Glutamatergic neuron (in vitro differentiated cells): ENCODE results near the gene TGM2. TPM values are rescaled to one million over a fixed set of nuclear protein-coding genes. Genes with fewer than 3 reads are reported as not detected.

Source experiments
- DNase-seq: peaks from one replicate; pipeline ENCODE4 v3.0.0; 2022
- H3K27ac Mint-ChIP-seq: one replicate; pipeline ENCODE4 v1.8.0; 2020; ENCODE audit warnings: mild to moderate bottlenecking, mixed read lengths, inconsistent platforms; ENCODE audit not compliant: unreplicated experiment
- H3K27me3 Mint-ChIP-seq: one replicate; pipeline ENCODE4 v1.8.0; 2020; ENCODE audit warnings: mild to moderate bottlenecking, moderate library complexity, mixed read lengths, inconsistent platforms; ENCODE audit not compliant: unreplicated experiment
- H3K36me3 Mint-ChIP-seq: one replicate; pipeline ENCODE4 v1.8.0; 2020; ENCODE audit warnings: mild to moderate bottlenecking, mixed read lengths, inconsistent platforms; ENCODE audit not compliant: unreplicated experiment
- H3K4me1 Mint-ChIP-seq: one replicate; pipeline ENCODE4 v1.8.0; 2020; ENCODE audit warnings: mild to moderate bottlenecking, low read depth, mixed read lengths, inconsistent platforms; ENCODE audit not compliant: unreplicated experiment
- H3K4me3 Mint-ChIP-seq: one replicate; pipeline ENCODE4 v1.8.0; 2020; ENCODE audit warnings: mild to moderate bottlenecking, mixed read lengths, inconsistent platforms; ENCODE audit not compliant: unreplicated experiment
- H3K9me3 Mint-ChIP-seq: one replicate; pipeline ENCODE4 v1.8.0; 2020; ENCODE audit warnings: mild to moderate bottlenecking, moderate library complexity, mixed read lengths, inconsistent platforms; ENCODE audit not compliant: unreplicated experiment
- total RNA-seq: library from RNA; stranded (reverse); fragmentation: NEBNext Ultra II Directional; extraction: Animal tissue kit (Norgen Biotek cat#: 25700); gene quantifications from one replicate; pipeline ENCODE4 v1.2.1, GENCODE V29; 2021; ENCODE audit not compliant: unreplicated experiment
- TF ChIP-seq, protein P1 (sequence below): fragments of 200-600 bp; sonication (generic); IDR thresholded peaks from one replicate; pipeline ENCODE4 v1.5.0; 2021; ENCODE audit not compliant: partially characterized antibody, unreplicated experiment

The TGM2 gene
- total RNA-seq, 1 donor from 2014 or later: not detected

DNA sequence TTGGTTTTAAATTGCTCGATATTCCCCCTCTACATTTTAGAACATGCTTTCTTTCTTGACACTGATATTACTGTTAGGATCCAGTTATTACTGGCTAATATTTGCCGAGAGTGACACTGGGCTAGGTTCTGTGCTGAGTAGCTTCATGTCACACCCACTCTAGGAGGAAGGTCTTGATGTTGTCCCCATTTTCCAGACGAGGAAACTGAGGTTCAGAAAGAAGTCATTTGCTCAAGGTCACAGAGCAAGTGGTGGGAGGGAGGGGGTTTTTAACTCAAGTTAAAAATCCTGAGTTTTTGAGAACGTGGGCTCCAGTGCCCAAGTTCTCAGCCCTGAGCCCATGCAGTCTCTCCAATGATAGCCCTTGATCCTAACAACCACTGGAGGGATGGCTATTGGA, 18.9 kb downstream of the TGM2 start:
- Mint-ChIP-seq H3K4me3 (peak overlapping the region; percentile 62), H3K27me3 (peaks cover 2% of the 10 kb centered on the region), H3K9me3 (no peaks in the 10 kb centered on the region), H3K27ac (no peak overlapping the region), H3K4me1 (peaks cover 9% of the 10 kb centered on the region), H3K36me3 (no peaks in the 10 kb centered on the region)
- no peak for DNase-seq
- TF ChIP-seq, protein P1, sequence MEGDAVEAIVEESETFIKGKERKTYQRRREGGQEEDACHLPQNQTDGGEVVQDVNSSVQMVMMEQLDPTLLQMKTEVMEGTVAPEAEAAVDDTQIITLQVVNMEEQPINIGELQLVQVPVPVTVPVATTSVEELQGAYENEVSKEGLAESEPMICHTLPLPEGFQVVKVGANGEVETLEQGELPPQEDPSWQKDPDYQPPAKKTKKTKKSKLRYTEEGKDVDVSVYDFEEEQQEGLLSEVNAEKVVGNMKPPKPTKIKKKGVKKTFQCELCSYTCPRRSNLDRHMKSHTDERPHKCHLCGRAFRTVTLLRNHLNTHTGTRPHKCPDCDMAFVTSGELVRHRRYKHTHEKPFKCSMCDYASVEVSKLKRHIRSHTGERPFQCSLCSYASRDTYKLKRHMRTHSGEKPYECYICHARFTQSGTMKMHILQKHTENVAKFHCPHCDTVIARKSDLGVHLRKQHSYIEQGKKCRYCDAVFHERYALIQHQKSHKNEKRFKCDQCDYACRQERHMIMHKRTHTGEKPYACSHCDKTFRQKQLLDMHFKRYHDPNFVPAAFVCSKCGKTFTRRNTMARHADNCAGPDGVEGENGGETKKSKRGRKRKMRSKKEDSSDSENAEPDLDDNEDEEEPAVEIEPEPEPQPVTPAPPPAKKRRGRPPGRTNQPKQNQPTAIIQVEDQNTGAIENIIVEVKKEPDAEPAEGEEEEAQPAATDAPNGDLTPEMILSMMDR: no peak

DNA sequence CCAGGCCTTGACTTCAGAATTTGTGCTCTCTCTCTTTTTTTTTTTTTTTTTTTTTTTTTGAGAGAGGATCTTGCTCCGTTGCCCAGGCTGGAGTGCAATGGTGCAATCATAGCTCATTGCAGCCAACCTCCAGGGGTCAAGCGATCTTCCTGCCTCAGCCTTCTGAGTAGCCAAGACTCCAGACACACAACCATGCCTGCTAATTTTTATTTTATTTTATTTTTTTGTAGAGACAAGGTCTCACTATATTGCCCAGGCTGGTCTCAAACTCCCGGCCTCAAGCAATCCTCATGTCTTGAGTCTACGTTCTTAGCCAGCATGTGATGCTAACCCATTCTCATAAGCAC, 19.4 kb downstream of the TGM2 start:
- H3K36me3 Mint-ChIP-seq: no peaks in the 10 kb centered on the region
- H3K9me3 Mint-ChIP-seq: no peaks in the 10 kb centered on the region
- H3K27me3 Mint-ChIP-seq: peaks cover 2% of the 10 kb centered on the region
- TF ChIP-seq, protein P1: no peak
- no peak overlapping the region for H3K4me3 Mint-ChIP-seq
- H3K4me1 Mint-ChIP-seq: peaks cover 9% of the 10 kb centered on the region
- H3K27ac Mint-ChIP-seq: no peak overlapping the region
- no peak for DNase-seq

DNA sequence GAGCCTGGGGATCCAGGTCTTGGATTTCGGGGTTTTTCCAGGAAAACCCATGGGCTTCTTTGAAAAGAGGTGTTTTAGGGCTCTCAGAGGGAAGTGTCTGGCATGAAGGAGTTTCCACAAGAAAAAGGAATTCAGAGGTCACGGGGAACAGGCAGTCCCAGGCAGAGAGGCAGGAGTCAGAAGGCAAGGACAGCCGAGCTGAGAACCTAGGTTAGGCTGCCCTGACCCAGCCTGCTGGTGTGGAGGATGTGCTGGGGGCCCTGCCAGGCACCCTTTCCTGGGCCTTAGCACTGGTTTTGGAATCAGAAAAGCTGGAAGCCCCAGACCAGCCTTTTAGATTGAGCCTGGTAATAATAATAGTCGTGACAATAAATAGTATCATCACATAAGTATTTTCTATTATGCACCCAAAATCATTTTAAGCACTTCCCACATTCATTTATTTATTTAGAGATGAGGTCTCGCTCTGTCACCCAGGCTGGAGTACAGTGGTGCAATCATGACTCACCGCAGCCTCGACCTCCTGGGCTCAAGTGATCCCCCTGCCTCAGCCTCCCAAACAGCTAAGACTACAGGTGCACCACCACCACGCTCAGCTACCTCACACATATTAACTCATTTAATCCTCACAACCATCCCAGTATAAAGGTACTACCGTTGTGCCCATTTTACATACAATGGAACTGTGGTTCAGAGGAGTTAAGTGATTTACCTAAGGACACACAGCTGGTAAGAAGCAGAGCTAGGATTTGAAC, 19.9 kb downstream of the TGM2 start:
- Mint-ChIP-seq H3K4me3 (no peak overlapping the region), H3K27ac (no peak overlapping the region), H3K4me1 (peaks cover 12% of the 10 kb centered on the region), H3K9me3 (no peaks in the 10 kb centered on the region), H3K36me3 (no peaks in the 10 kb centered on the region), H3K27me3 (peaks cover 2% of the 10 kb centered on the region)
- DNase-seq: no peak
- TF ChIP-seq, protein P1: no peak

DNA sequence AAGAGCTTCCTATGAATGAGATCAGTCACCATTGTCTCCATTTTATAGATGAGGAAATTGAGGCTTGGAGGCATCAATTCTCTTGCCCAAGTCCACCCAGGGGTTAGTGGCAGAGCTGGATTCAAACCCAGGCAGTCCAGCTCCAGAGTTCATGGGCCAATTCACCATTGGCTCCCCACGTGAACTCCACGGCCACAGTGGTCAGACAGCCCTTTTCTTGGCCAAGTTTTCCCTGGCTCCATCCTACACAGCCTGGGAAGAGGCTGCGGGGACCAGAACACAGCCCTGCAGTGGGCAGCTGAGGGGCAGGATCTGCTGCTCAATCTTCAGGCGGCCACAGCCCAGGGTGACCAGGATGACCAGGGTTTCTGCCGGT, 20.5 kb downstream of the TGM2 start:
- TF ChIP-seq, protein P1: no peak
- Mint-ChIP-seq H3K36me3 (no peaks in the 10 kb centered on the region), H3K4me1 (peaks cover 12% of the 10 kb centered on the region), H3K4me3 (no peak overlapping the region), H3K9me3 (no peaks in the 10 kb centered on the region), H3K27me3 (peaks cover 2% of the 10 kb centered on the region), H3K27ac (no peak overlapping the region)
- no peak for DNase-seq

DNA sequence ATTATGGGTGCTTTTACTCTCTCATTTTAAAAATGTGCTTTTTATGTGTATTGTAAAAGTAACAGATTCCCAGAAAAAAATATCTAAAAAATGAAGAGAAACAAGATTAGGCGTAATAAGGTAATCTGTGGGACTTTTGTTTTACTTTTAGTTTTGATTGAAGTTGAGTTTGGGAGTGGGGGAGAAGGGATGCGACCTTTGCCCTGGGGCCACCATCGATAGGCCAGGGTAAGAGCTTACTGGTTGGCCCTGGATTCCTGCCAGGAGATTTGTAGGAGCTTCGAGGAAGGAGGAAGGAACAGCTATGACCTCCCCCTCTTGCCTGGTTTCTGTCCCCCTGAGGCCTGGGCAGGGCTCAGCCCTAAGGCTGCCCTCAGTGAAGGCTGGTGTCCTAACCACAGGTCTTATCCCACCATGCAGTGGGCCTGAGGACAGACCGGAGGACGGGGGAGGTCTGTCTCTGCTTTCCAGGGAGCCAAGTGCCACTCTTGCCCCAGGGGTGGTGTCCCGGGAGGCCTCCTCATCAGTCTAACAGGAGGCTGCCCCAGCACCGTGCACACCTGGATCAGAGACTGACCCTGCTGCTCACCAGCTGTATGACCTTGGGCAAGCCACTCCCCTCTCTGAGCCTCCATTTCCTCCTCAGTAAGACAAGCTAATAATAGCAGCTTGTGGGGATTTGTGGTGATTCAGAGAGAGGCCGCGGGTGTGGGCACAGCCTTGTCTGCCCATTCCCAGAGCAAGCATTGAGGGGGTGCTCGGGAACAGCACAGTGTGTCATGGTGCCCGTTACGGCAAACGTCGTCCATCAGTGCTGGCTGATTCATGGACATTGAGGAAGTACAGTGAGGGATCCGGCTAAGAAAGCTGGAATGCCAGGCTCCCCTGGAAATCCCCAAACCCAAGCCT, 21.2 kb downstream of the TGM2 start:
- peaks cover 12% of the 10 kb centered on the region for H3K4me1 Mint-ChIP-seq
- DNase-seq: no peak
- H3K9me3 Mint-ChIP-seq: no peaks in the 10 kb centered on the region
- no peak overlapping the region for H3K27ac Mint-ChIP-seq
- TF ChIP-seq, protein P1: no peak
- H3K27me3 Mint-ChIP-seq: peaks cover 2% of the 10 kb centered on the region
- no peak overlapping the region for H3K4me3 Mint-ChIP-seq
- no peaks in the 10 kb centered on the region for H3K36me3 Mint-ChIP-seq
